NT2/D1 (cell line): ENCODE measurements around the gene MORN4.

ENCODE experiments used
- DNase-seq: peaks from one replicate; pipeline ENCODE4 v3.0.0-alpha.2; 2011; ENCODE audit warnings: low read depth, low spot score
- H3K27me3 ChIP-seq: 2 replicates; pipeline ENCODE4 v1.6.0; 2011; ENCODE audit warnings: mild to moderate bottlenecking; ENCODE audit not compliant: insufficient read length, insufficient read depth
- H3K36me3 ChIP-seq: 2 replicates; pipeline ENCODE4 v1.6.1; 2011; ENCODE audit warnings: mild to moderate bottlenecking, low read length, mixed read lengths; ENCODE audit not compliant: insufficient read depth, insufficient read length
- H3K4me1 ChIP-seq: 2 replicates; pipeline ENCODE4 v1.5.1; 2011; ENCODE audit not compliant: insufficient read depth, insufficient read length
- H3K4me3 ChIP-seq: 2 replicates; pipeline ENCODE4 v1.5.1; 2011; ENCODE audit warnings: low read depth; ENCODE audit not compliant: insufficient read length
- H3K9ac ChIP-seq: 2 replicates; pipeline ENCODE4 v1.6.0; 2011; ENCODE audit warnings: low read depth; ENCODE audit not compliant: insufficient read length
- H3K9me3 ChIP-seq: 2 replicates; pipeline ENCODE4 v1.5.1; 2011; ENCODE audit warnings: mild to moderate bottlenecking, low read length; ENCODE audit not compliant: insufficient read depth
- SUZ12 ChIP-seq: IDR thresholded peaks from 2 replicates; pipeline ENCODE4 v1.6.1; 2011; ENCODE audit not compliant: insufficient read length, insufficient read depth; ENCODE audit errors: extremely low read depth
- YY1 ChIP-seq: IDR thresholded peaks from 2 replicates; pipeline ENCODE4 v1.6.1; 2011; ENCODE audit not compliant: insufficient read length, insufficient read depth
- ZNF274 ChIP-seq: IDR thresholded peaks from 2 replicates; pipeline ENCODE4 v1.6.1; 2011; ENCODE audit warnings: mild to moderate bottlenecking, low read depth, low read length

MORN4 gene

DNA sequence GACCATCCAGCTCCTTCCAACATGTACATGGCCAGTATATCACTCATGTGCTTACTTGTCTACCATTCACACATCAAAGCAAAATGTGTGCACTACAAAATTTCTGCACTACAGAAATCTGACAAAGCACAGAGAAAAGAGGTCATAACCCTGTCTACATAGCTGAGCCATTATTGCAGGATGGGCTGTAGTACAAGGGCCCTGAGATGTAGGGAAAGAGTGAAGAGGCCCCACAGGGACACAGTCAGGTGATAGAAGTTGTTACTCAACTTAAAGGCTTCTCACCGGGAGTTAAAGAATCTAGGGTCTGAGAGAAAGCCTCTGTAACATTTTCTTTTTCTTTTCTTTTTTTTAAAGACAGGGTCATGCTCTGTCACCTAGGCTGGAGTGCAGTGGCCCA lies 36.3 kb upstream of the MORN4 start:
- Histone ChIP-seq H3K36me3 (peaks cover 54% of the 10 kb centered on the region), H3K4me1 (no peaks in the 10 kb centered on the region), H3K27me3 (no peaks in the 10 kb centered on the region), H3K4me3 (no peak overlapping the region), H3K9ac (no peak overlapping the region), H3K9me3 (no peaks in the 10 kb centered on the region)
- TF ChIP-seq SUZ12 (no peak), YY1 (no peak), ZNF274 (no peak)
- DNase-seq, result no peak

DNA sequence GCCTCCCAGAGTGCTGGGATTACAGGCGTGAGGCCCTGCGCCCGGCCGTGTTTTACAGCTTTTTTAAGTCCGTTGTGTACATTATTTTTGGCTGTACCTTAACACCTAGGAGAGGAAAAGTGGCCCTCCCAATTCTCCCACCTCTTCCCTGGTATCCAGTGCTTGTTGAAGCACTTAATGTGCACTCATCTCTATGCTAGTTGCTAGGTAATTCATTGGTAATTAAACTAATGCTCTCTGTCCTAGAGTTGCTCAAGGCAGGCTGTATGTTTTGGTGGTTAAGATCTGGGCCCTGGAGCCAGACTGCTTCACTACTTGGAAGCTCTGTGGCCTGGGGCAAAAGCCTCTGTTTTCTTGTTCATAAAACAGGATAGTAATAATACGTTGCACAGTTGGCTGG lies 34.2 kb upstream of the MORN4 start:
- Histone ChIP-seq H3K9me3 (no peaks in the 10 kb centered on the region), H3K4me3 (no peak overlapping the region), H3K27me3 (no peaks in the 10 kb centered on the region), H3K4me1 (no peaks in the 10 kb centered on the region), H3K36me3 (peaks cover 49% of the 10 kb centered on the region), H3K9ac (no peak overlapping the region)
- DNase-seq, result no peak
- TF ChIP-seq SUZ12 (no peak), YY1 (no peak), ZNF274 (no peak)

DNA sequence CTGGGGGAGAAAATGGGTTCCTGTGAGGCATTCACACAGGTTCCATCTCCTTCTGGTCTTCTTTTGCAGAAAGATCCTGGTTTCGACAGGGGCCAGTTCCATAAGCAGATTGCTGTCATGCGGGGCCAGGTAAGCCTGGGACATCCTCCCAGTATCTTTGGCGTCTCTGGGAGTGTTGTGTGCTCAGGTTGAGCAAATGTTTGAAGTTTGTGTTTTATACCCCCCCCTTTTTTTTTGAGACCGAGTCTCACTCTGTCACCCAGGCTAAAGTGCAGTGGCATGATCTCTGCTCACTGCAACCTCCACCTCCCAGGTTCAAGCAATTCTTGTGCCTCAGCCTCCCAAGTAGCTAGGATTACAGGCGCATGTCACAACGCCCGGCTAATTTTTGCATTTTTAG lies 33.7 kb upstream of the MORN4 start:
- no peak for DNase-seq
- H3K27me3 ChIP-seq, result no peaks in the 10 kb centered on the region
- H3K4me1 ChIP-seq, result no peaks in the 10 kb centered on the region
- H3K9ac ChIP-seq, result no peak overlapping the region
- peaks cover 54% of the 10 kb centered on the region for H3K36me3 ChIP-seq
- H3K9me3 ChIP-seq, result no peaks in the 10 kb centered on the region
- TF ChIP-seq SUZ12 (no peak), YY1 (no peak), ZNF274 (no peak)
- no peak overlapping the region for H3K4me3 ChIP-seq

DNA sequence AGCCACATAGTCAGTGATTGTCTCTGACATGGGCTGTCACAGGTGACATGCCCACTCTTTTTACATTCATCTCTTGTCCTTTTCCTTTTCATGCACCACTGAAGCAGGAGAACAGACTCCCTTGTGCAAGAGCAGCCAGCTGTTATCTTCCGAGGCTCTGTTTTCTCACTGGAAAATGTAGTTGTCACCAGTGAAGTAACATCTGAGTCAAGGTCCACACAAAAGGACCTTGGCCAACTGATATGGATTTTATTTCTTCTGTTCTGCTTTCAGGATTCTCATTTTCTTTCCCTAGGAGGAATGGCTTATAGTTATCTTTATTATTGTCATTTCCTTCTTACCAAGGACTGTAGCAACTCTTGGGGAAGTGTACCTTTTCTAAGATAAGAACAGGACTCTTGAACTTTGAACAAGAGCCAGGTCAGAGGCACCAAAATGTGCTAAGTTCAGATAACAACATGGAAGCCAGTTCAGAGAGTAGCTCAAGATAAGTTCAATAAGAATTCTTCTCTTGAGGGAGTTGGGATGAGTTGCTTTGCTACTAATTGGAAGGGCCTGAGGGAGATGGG lies 31.1 kb upstream of the MORN4 start:
- H3K36me3 ChIP-seq, result peaks cover 48% of the 10 kb centered on the region
- no peaks in the 10 kb centered on the region for H3K4me1 ChIP-seq
- H3K27me3 ChIP-seq, result no peaks in the 10 kb centered on the region
- no peaks in the 10 kb centered on the region for H3K9me3 ChIP-seq
- TF ChIP-seq YY1, result no peak
- no peak for TF ChIP-seq ZNF274
- no peak for TF ChIP-seq SUZ12
- no peak overlapping the region for H3K9ac ChIP-seq
- DNase-seq, result no peak
- H3K4me3 ChIP-seq, result no peak overlapping the region

DNA sequence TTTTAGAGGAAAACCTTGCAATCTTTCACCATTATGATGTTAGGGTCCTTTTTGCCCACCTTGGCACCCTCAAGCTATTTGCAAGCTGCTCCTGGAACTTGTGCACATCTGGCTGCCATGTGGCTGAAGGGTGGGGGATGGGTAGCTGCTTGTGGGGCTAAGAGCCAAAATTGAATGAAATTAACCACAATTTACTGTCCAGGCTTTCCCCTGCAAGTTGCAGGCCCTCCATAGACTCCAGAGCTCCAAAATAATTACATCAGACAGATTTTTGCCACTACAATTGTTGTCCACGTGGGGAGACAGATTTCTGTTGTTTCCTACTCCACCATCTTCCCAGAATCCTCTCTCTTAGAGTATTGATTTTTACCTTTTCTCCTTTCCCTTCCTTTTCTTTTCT lies 26.3 kb upstream of the MORN4 start:
- Histone ChIP-seq H3K27me3 (no peaks in the 10 kb centered on the region), H3K4me1 (no peaks in the 10 kb centered on the region), H3K9me3 (no peaks in the 10 kb centered on the region), H3K4me3 (no peak overlapping the region), H3K9ac (no peak overlapping the region), H3K36me3 (peaks cover 41% of the 10 kb centered on the region)
- TF ChIP-seq SUZ12 (no peak), ZNF274 (no peak), YY1 (no peak)
- no peak for DNase-seq

DNA sequence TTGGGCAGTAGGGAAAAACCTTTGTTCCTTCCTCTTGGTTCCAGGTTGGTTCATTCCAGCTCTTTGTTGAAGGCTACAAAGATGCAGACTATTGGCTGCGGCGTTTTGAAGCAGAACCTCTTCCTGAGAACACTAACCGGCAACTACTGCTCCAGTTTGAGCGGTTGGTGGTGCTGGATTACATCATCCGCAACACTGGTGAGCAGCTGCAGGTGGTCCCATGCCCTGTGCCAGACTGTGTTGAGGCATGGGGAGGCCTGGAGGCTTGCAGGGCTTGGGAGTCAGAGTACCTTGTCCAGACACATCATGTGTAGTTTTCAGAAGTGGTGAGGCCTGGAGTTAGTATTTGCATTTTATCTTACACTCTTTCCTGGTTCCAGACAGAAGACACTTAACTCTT lies 23.5 kb upstream of the MORN4 start:
- H3K9ac ChIP-seq, result no peak overlapping the region
- no peaks in the 10 kb centered on the region for H3K27me3 ChIP-seq
- TF ChIP-seq ZNF274, result no peak
- TF ChIP-seq SUZ12, result no peak
- no peak for TF ChIP-seq YY1
- no peaks in the 10 kb centered on the region for H3K9me3 ChIP-seq
- H3K4me3 ChIP-seq, result no peak overlapping the region
- H3K36me3 ChIP-seq, result peaks cover 50% of the 10 kb centered on the region
- H3K4me1 ChIP-seq, result no peaks in the 10 kb centered on the region
- DNase-seq, result no peak

DNA sequence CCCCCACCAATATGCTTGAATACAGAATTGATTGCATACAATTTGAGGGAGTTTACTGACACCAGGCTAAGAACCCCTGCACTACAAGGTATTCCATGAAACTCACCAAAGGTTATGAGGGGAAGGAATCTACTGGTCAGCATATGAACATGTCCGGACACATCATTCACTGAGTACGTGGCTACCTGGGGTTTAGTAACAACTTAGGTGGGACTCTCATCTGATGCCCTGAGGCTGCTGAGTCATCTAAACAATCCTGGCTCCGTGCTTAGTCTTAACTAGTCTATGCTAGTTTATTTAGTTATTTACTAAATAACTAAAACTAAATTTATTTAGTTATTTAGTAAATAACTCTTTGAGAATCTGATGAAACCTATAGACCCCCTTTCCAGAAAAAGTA lies 18.5 kb upstream of the MORN4 start:
- H3K9ac ChIP-seq, result no peak overlapping the region
- H3K4me1 ChIP-seq, result no peaks in the 10 kb centered on the region

More for the DNA sequence above, 18.5 kb upstream of the MORN4 start:
- DNase-seq, result no peak
- Histone ChIP-seq H3K9me3 (no peaks in the 10 kb centered on the region), H3K4me3 (no peak overlapping the region), H3K27me3 (no peaks in the 10 kb centered on the region), H3K36me3 (peaks cover 49% of the 10 kb centered on the region)
- no peak for TF ChIP-seq SUZ12
- TF ChIP-seq ZNF274, result no peak
- TF ChIP-seq YY1, result no peak
